T1000 (cell line): ENCODE measurements around the gene RASSF3.

Experiments
- DNase-seq: peaks from one replicate; lab custom pipeline; 2025; ENCODE audit warnings: mixed read lengths; lab: John Stamatoyannopoulos, UW

Gene RASSF3

DNA sequence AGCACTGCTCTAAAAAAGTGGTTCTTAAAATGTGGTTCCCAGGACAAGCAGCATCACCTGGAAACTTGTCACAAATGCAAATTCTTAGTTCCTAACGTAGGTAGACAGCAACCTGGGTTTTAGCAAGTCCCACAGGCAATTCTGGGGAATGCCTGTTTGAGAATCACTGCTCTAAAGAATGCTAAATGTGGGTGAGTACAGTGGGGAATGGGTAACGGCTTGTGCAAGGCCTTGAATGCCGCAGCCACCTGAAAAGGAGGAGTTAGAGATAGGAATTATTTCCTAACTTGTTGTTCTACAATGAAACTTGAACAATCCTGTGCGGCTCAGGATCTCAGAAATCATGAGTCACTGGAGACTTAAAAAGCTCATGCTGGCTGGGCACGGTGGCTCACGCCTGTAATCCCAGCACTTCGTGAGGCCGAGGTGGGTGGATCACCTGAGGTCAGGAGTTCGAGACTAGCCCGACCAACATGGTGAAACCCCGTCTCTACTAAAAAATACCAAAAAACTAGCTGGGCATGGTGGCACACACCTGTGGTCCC, 114.0 kb downstream of the RASSF3 start:
- no peak for DNase-seq

DNA sequence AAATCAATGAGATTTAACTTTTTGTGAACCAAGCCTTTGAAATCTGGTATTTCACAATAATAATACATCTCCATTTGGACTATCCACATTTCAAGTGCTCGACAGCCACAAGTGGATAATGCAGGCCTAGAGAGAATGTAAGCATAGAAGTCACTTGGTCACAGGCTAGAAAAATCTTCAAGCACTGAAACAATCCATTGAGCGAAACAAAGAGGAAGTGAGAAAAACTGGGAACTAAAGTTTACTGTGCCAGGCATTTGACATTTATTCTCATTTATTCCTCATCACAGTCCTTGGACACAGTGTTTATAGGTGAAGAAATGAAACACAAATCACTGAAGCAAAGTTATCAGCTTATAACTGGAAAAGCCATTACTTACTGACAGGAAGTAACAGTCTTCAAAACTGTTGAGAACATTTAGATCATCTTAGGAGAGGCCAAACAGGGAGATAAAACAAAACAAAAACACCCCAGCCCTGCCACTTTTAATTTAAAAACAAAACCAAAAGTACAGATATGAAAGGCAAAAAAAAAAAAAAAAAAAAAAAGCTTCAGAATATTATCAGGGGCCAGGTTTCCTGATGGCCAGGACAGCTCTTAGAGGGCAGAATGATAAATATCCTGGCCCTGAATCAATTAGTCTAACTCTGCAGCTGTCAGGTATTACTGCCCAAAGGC, 119.8 kb downstream of the RASSF3 start:
- DNase-seq = no peak

DNA sequence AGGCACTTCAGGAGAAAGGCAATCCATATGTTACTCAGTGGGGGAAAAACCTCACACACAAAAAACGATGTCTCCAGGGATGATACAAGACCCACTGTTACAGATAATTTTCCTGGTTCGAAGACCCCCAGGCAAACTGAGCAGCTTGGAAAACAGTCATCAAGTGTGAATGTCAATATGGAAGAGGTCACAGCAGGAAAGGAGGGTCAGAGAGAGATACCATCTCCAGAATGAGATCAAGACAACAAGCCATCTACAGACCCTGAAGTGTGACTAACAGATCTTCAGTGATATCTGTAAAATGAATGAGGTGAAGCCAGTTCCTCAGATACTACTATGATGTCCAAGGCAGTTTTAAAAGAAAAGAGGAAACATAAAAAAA, 120.3 kb downstream of the RASSF3 start:
- no peak for DNase-seq

DNA sequence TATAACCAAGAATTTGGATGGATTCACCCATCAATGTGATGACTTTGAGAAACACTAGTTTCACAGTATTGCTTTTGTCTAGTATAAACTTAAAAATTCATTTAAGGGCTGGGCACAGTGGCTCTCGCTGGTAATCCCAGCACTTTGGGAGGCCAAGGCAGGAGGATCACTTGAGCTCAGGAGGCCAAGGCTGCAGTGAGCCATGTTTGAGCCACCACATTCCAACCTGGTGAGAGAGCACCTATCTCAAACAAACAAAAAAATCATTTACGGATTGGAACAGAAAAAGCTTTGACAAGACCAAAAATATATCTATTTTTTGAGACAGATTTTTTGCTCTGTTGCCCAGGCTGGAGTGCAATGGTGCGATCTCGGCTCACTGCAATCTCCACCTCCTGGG, 121.4 kb downstream of the RASSF3 start:
- no peak for DNase-seq

DNA sequence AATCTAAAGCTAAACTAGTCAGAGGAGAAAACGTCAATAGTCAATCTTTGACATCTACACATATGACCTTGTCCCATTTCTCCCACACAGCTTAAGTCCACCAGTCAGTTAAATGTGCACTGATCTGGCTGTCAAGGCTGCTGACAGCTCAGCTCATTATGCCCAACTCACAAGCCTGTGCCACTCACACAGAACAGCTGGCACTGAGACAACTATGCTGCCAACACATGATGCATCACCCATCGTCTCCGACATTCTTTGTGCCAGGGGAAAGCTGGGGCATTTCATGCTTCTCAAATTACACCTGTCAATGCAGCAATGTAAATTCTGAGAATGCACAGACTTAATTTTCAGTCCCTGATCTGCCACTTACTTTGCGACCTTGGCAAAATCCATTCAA, 123.6 kb downstream of the RASSF3 start:
- DNase-seq = peak; percentile 100

DNA sequence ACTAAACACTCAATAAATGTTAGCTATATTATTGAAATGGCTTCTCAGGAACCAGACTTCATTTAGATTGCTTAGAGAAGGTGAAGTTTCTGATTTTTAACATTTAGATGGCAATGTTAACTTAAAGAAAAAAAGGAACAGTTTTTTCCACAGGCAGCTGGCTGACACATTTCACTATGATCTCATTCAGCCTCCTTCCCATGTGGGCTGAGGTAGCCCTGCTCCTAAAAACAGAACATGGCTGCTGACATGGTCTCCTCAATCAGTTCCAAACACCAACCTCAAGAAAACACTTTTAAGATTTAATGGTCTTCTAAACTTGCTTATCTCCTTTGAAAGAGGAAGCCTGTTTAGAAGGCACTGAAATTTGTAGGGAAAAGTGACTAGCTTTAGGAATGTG, 125.1 kb downstream of the RASSF3 start:
- DNase-seq = no peak

DNA sequence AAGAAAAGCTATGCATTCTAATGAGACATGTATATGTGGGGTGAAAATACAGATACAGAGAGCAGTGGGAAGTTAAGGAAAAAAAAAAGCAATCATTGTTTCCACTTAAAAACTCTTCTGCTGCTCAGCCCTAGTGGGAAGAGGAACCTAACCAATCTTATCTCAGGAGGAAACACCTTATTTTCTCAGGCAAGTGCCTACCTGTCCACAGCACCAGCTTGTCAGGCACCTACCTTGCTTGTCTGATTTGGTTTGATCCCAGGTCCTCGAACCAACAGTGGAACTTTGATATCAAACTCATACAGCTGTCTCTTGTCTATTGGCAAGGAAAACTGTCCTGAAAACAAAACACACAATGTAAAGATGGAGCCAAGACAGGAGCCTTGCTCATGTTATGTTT, 126.5 kb downstream of the RASSF3 start:
- DNase-seq = no peak

DNA sequence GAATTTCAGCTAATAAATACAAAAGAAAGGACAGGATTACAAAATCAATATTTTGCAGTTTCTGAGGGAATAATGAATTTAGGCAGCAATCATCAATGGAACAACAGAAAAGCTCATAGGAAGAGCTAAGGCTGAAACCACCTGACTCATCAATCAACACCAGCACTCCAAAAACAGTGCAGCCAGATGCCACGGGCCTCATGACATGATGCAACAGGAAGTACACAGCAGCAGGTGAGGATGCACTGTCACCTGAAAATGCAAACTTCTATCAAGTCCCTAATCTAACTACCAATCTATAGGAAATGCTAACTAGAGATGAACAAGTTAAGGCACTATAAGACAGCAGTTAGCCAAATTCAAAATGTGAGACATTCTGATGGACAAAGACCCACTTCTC, 127.2 kb downstream of the RASSF3 start:
- DNase-seq = no peak

DNA sequence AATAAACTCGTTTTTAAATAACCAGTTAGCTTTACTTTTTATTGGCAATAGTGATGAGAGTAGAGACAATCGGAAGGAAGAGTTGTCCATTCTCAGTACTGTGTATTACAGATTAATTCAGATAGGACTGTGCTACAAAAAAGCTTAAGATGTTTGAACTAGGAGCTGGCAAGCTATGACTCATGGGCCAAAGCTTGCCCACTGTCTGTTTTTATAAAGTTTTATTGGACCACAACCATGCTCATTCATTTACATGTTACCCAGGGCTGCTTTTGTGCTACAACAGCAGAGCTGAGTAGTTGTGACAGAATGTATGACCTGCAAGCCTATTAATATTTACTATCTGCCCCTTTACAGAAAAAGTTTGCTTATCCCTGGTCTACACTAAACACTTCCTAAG, 129.5 kb downstream of the RASSF3 start:
- DNase-seq = peak; percentile 100

DNA sequence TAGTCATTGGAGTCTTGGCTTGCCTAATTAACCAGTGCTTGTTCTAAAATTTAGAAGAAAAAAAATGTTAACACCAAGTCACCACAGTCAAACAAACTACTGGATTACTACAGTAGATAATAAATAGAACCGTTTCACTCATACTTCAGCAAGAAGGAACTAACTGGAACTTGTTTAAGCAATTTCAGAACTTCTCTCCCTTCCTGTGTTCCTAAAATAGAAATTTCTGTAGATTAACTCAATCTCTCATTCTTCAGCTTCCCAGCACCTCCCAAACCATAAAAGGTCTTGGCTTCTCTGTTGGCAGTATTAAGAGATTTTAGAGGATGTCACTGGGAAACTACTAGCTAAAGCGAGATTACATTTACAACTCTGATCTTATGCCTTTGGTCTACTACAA, 130.4 kb downstream of the RASSF3 start:
- no peak for DNase-seq

DNA sequence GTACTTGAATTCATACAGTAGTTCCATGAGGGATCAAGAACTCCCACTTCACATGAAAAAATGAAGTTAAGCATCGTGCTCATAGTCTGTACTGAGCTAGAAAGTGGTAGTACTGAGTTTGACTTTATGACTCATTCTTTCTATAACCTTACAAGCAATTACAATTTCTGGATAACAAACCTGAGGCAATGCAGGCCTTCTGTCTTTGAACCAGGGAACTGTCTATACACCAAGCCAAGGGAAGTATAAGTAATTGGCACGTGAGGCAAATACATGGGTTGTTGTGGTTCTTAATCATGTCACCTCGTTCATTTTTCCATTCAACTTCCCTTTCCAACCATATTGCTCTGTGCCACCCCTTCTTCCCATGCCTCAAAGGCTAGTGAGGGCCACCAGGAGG, 132.1 kb downstream of the RASSF3 start:
- DNase-seq = no peak

DNA sequence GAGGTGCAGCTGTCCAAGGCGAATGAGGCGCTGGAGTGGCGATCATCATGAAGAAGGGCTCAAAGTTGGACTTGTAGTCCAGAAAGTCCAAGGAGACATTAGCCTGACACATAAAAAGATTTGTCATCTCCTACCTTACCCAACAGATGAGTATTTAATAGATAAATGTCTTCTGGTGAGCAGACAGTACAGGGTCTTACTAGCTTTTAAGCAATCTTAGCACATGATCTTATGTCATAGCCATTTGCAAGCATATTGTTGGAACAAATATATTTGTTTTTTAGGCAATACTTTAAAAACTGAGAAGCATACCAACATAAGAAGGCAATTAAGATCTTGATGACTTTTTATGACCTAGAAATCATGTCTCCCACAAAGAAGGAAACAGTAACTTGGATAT, 132.9 kb downstream of the RASSF3 start:
- DNase-seq = no peak

DNA sequence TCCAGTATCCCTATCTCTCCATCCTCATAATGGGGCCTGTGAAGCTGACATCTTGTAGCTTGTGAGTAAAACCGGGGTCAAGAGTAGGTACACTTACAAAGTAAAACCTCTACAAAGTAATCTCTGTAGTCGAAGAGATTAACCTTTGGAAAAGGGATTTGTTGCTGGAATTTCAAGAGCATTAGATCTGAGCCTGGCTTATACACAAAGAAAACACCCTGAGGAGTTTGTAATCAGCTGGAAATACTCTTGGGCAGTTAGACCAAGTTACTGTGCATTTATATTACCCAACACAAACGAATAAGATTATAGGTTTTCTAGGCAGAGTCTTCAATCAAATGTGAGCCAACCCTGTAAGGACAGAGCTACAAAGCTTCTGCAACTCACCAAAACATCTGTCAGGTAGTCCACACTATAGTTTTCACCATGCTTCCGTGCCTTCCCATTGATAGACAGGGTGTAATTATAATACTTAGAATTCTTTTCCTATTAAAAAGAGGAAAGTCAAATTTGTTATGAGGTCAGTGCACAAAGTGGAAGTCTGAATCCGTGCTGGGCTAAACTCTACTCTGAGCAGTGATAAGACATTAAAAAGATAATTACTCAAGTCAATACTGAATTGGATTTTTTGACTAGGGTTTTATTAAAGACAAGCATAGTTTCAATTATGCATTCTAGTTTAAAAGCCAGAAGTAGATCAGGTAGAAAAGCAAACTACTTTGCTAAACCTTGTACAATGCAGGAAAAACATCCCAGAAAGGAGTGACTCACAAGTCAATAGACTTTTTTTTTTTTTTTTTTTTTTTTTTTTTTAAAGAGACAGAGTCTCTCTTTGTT, 134.3 kb downstream of the RASSF3 start:
- no peak for DNase-seq

DNA sequence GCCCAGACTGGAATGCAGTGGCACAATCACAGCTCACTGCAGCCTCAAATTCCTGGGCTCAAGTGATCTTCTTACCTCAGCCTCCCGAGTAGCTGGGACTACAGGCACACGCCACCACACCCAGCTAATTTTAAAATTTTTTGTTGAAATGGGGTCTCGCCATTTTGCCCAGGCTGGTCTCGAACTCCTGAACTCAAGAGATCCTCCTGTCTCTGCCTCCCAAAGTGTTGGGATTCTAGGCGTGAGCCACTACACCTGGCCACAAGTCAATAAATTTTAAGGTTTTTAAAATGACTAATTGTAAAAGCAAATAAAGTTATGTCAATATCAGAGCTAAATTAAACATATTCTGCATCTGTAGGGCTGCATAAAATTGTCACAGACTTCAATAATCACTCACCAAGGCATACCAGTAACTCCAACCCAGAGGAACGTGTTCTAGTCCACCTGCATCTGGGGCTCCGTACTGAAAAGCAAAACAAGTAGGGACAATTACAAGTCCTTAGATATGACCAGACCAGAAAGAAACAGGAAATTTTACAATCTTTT, 135.0 kb downstream of the RASSF3 start:
- DNase-seq = no peak

DNA sequence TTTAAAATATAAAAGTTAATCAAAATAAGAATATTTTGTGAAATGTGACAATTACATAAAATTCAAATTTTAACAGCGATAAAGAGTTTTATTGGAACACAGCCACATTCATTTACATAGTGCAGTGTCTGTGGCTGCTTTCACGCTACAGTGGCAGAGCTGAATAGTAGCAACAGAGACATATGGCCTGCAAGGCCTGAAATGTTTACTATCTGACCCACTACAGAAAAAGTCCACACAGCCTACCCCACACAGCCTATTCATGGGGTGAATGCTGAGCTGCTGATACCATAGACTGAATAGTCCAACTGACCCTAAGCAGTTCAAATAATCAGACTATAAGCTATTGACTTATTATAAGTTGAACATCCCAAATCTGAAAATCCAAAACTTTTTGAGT, 135.7 kb downstream of the RASSF3 start:
- DNase-seq = no peak

DNA sequence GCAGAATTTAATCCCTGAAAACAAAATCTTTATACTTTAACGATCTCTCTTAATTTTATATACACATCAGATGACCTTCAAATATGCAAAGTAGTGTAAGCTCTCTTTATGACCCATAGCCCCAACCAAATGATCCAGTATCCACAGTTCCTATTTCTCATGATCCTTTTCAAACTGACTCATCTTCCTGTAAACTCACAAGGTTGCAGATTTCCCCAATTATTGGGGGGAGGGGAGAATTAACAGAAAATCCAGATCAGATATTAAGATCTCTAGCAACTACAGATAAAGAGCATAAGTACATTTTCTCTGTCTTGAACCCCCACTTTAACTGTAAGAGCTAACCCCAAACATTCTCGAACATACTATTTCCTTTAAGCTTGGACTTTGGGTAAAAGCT, 136.4 kb downstream of the RASSF3 start:
- no peak for DNase-seq
